Skeletal muscle cell (primary cell): ENCODE measurements around the gene FAR2.
"Not testable (repeated sequence)": the region's sequence is repeated elsewhere in the genome, so short reads cannot be mapped to it uniquely, and the experiment has no call there.

ENCODE experiments used
- DNase-seq: peaks from one replicate; pipeline ENCODE4 v3.0.0-alpha.2; 2010; ENCODE audit warnings: low read depth
- H3K4me3 ChIP-seq: 2 replicates; pipeline ENCODE4 v1.5.1; 2011; ENCODE audit warnings: low read depth, mild to moderate bottlenecking, control low read depth, low read length, moderate library complexity

FAR2 gene

GRCh38 chr12:29374012-29374411 is 224.9 kb downstream of the FAR2 start:
- H3K4me3 ChIP-seq, result no peak overlapping the region
- no peak for DNase-seq

GRCh38 chr12:29374913-29375312 is 225.8 kb downstream of the FAR2 start:
- no peak for DNase-seq
- H3K4me3 ChIP-seq, result no peak overlapping the region

GRCh38 chr12:29376118-29376517 is 227.0 kb downstream of the FAR2 start:
- no peak for DNase-seq
- no peak overlapping the region for H3K4me3 ChIP-seq

GRCh38 chr12:29380536-29381523 is 231.8 kb downstream of the FAR2 start, which contains the start of gene ERGIC2:
ERGIC2 (minus strand) TSS chr12:29381172; CDS start chr12:29371633, 9,539 bp downstream.
- peak; percentile 98 for DNase-seq
- H3K4me3 ChIP-seq, result peak within 1 kb of the TSS; percentile 93

GRCh38 chr12:29382251-29382650 is 233.2 kb downstream of the FAR2 start:
- H3K4me3 ChIP-seq, result no peak overlapping the region
- DNase-seq, result no peak

- not testable (repeated sequence) for DNase-seq, H3K4me3 ChIP-seq
Observed at GRCh38 chr12:29385194-29385593, 236.1 kb downstream of the FAR2 start.
